Suprapubic skin (tissue), 4 donors: ENCODE results near the gene CSF1R.

Experiments
- CTCF ChIP-seq, 2 donors: fragments of 200-600 bp in 1 of 2; fragments of 450-650 bp in 1 of 2; sonication (generic) in 1 of 2; IDR thresholded peaks; one replicate each; pipeline ENCODE4 v1.5.1; 2016 to 2019; ENCODE audit warnings: antibody characterized with exemption in 2 of 2, mild to moderate bottlenecking in 1 of 2, moderate library complexity in 1 of 2
- EP300 ChIP-seq: sonication (generic); formaldehyde crosslinking; IDR thresholded peaks from one replicate; pipeline ENCODE4 v1.6.1; 2017; ENCODE audit warnings: antibody characterized with exemption
- POLR2A ChIP-seq, 2 donors: fragments of 450-650 bp; IDR thresholded peaks; one replicate each; pipeline ENCODE4 v1.6.1; 2017; ENCODE audit warnings: antibody characterized with exemption in 2 of 2, mild to moderate bottlenecking in 2 of 2, moderate library complexity in 2 of 2
- POLR2AphosphoS5 ChIP-seq, 3 donors: sonication (generic); formaldehyde crosslinking; IDR thresholded peaks; one replicate each; pipeline ENCODE4 v1.6.1; 2017; ENCODE audit warnings: antibody characterized with exemption in 3 of 3

- TF ChIP-seq CTCF (IDR thresholded peaks at IDR 0.05) (no peak), POLR2A (IDR thresholded peaks at IDR 0.05) (no peak), EP300 (no peak), POLR2AphosphoS5 (IDR thresholded peaks at IDR 0.05) (no peak)
These were observed 39.0 kb upstream of the CSF1R start for GRCh38 chr5:150125334-150125733.
